Smooth muscle cell (in vitro differentiated cells): ENCODE data around the gene PTPRQ. TPM values are rescaled to one million over a fixed set of nuclear protein-coding genes. Genes with fewer than 3 reads are reported as not detected.

Experiments
- DNase-seq: peaks from one replicate; lab custom pipeline; 2025; ENCODE audit not compliant: unreplicated experiment; lab: John Stamatoyannopoulos, UW
- H2AFZ ChIP-seq: fragments of 200-600 bp; sonication (generic); 2 replicates; pipeline ENCODE4 v1.6.0; 2016; ENCODE audit warnings: antibody characterized with exemption, low read depth, mild to moderate bottlenecking
- H3F3A ChIP-seq: fragments of 200-600 bp; sonication (generic); 2 replicates; pipeline ENCODE4 v1.6.0; 2017; ENCODE audit warnings: antibody characterized with exemption, low read depth
- H3K27ac ChIP-seq: fragments of 200-600 bp; sonication (generic); 2 replicates; pipeline ENCODE4 v1.5.1; 2016; ENCODE audit warnings: low read depth, mild to moderate bottlenecking
- H3K27me3 ChIP-seq: fragments of 200-600 bp; sonication (generic); 2 replicates; pipeline ENCODE4 v1.6.1; 2016; ENCODE audit warnings: low read depth, mild to moderate bottlenecking
- H3K36me3 ChIP-seq: fragments of 200-600 bp; sonication (generic); 2 replicates; pipeline ENCODE4 v1.5.1; 2016; ENCODE audit warnings: low read depth
- H3K4me1 ChIP-seq: fragments of 200-600 bp; sonication (generic); 2 replicates; pipeline ENCODE4 v1.5.1; 2016; ENCODE audit warnings: low read depth
- H3K4me2 ChIP-seq: fragments of 200-600 bp; sonication (generic); 2 replicates; pipeline ENCODE4 v1.6.0; 2016; ENCODE audit warnings: mild to moderate bottlenecking
- H3K4me3 ChIP-seq: fragments of 200-600 bp; sonication (generic); 2 replicates; pipeline ENCODE4 v1.5.1; 2016; ENCODE audit warnings: mild to moderate bottlenecking
- H3K79me2 ChIP-seq: fragments of 200-600 bp; sonication (generic); 2 replicates; pipeline ENCODE4 v1.6.0; 2016; ENCODE audit warnings: low read depth, mild to moderate bottlenecking
- H3K9ac ChIP-seq: fragments of 200-600 bp; sonication (generic); 2 replicates; pipeline ENCODE4 v1.6.0; 2016; ENCODE audit warnings: low read depth
- H3K9me3 ChIP-seq: fragments of 200-600 bp; sonication (generic); replicated peaks from 2 replicates; pipeline ENCODE4 v1.5.1; 2016; ENCODE audit warnings: low read depth
- H4K20me1 ChIP-seq: fragments of 200-600 bp; sonication (generic); 2 replicates; pipeline ENCODE4 v1.6.0; 2016; ENCODE audit warnings: low read depth
- WGBS: methylation state at CpG from one replicate; pipeline ENCODE4 v1.1.7; 2016; ENCODE audit warnings: low lambda C conversion rate; 5-methylcytosine and 5-hydroxymethylcytosine counted together
- polyA plus RNA-seq: library from polyadenylated mRNA; unstranded; fragments of >200 nt; fragmentation: Nextera tagmentation; extraction: Ambion mirVana; gene quantifications from 2 replicates; pipeline ENCODE4 v1.2.1, GENCODE V29; 2016
- total RNA-seq: library from RNA; depleted of rRNA; stranded (reverse); fragments of >200 nt; gene quantifications from 2 replicates; pipeline ENCODE4 v1.2.3, GENCODE V29; 2014
- TF ChIP-seq, protein P1 (sequence below): fragments of 200-600 bp; sonication (generic); IDR thresholded peaks from 2 replicates; pipeline ENCODE4 v1.5.1; 2017; ENCODE audit warnings: borderline replicate concordance, mild to moderate bottlenecking, antibody characterized with exemption; ENCODE audit not compliant: insufficient read depth, poor library complexity, severe bottlenecking

The PTPRQ gene
- total and polyA plus RNA-seq, 2 experiments from 2014 or later = 0.04 TPM; not detected in 1

DNA sequence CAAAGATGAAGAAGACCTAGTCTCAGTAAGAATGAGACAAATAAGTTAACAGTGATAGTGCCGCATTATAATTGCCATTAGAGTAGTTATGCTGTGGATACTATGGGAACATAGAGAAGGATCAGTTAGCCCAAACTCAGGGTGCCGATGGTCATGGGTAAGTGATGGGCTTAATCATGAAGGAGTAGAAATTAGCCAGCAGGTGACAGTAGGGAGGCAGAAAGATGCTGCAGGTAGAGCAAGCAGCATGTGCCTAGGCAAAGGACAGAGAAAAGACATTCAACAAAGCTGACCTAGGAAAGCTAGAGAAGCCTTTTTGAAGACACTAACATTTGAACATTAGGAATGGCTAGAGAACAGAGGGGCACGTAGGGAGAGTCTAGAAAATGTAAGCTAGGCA is 30.6 kb upstream of the PTPRQ start:
- H3K9me3 ChIP-seq = no peaks in the 10 kb centered on the region
- H3K9ac ChIP-seq = no peak overlapping the region
- no peak overlapping the region for H3K27ac ChIP-seq
- no peaks in the 10 kb centered on the region for H3K4me1 ChIP-seq
- 87% methylated on average over 3 of the region's 3 CpGs for WGBS
- no peaks in the 10 kb centered on the region for H3K79me2 ChIP-seq
- H3K36me3 ChIP-seq = no peaks in the 10 kb centered on the region
- H4K20me1 ChIP-seq = no peaks in the 10 kb centered on the region
- H3K4me3 ChIP-seq = no peak overlapping the region
- H3F3A ChIP-seq = no peaks in the 10 kb centered on the region
- no peak overlapping the region for H3K4me2 ChIP-seq
- no peak overlapping the region for H2AFZ ChIP-seq
- no peak for DNase-seq
- TF ChIP-seq, protein P1, sequence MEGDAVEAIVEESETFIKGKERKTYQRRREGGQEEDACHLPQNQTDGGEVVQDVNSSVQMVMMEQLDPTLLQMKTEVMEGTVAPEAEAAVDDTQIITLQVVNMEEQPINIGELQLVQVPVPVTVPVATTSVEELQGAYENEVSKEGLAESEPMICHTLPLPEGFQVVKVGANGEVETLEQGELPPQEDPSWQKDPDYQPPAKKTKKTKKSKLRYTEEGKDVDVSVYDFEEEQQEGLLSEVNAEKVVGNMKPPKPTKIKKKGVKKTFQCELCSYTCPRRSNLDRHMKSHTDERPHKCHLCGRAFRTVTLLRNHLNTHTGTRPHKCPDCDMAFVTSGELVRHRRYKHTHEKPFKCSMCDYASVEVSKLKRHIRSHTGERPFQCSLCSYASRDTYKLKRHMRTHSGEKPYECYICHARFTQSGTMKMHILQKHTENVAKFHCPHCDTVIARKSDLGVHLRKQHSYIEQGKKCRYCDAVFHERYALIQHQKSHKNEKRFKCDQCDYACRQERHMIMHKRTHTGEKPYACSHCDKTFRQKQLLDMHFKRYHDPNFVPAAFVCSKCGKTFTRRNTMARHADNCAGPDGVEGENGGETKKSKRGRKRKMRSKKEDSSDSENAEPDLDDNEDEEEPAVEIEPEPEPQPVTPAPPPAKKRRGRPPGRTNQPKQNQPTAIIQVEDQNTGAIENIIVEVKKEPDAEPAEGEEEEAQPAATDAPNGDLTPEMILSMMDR = no peak
- peaks cover 10% of the 10 kb centered on the region for H3K27me3 ChIP-seq

DNA sequence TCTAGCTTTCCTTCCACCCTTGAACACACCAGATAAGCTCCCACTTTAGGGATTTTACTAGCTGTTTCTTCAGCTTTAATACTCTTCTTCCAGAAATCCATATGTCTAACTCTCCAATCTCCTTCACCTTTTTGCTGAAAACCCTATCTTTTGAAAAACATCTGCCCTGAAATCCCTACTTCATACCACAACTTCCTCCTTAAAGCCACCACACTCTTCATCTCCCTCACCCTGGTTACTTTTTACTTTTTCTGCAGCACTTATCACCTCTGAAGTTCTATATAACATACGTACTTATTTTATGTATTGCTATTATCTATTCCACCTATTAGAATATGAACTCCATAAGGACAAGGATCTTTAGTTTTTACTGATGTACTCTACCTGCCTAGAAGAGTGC is 28.6 kb upstream of the PTPRQ start:
- Histone ChIP-seq H3K9ac (no peak overlapping the region), H3K4me2 (no peak overlapping the region), H3K4me3 (no peak overlapping the region), H3K27ac (no peak overlapping the region), H3K9me3 (no peaks in the 10 kb centered on the region), H2AFZ (no peak overlapping the region), H4K20me1 (no peaks in the 10 kb centered on the region), H3K79me2 (no peaks in the 10 kb centered on the region), H3K36me3 (no peaks in the 10 kb centered on the region), H3K4me1 (no peaks in the 10 kb centered on the region), H3K27me3 (peaks cover 10% of the 10 kb centered on the region), H3F3A (no peaks in the 10 kb centered on the region)
- WGBS = 86% methylated on average over 1 of the region's 1 CpG
- TF ChIP-seq, protein P1 = no peak
- no peak for DNase-seq

DNA sequence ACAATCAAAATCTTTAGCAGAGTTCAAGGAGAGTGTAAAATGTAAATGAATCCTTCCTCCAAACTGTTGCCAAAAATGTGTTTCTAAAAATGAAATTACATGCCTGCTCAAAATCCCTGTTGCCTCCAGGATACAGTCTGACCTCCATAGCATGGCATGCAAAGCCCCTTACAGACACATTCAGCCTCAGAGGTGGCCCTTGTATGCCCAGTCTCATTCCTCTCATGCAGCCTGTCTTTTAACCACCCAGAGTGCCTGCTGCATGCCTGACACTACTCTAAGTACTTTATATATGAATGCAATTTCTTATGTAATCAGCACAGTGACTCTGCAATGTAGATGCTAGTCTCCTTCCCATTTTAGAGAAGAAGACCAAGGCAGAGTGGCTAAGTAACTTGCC is 24.4 kb upstream of the PTPRQ start:
- Histone ChIP-seq H3K9ac (no peak overlapping the region), H3K4me3 (no peak overlapping the region), H3K9me3 (no peaks in the 10 kb centered on the region), H4K20me1 (no peaks in the 10 kb centered on the region), H3K79me2 (no peaks in the 10 kb centered on the region), H3K27me3 (peaks cover 4% of the 10 kb centered on the region), H3K4me1 (no peaks in the 10 kb centered on the region), H2AFZ (no peak overlapping the region), H3K36me3 (no peaks in the 10 kb centered on the region), H3K4me2 (no peak overlapping the region), H3K27ac (no peak overlapping the region), H3F3A (no peaks in the 10 kb centered on the region)
- TF ChIP-seq, protein P1 = no peak
- no peak for DNase-seq

DNA sequence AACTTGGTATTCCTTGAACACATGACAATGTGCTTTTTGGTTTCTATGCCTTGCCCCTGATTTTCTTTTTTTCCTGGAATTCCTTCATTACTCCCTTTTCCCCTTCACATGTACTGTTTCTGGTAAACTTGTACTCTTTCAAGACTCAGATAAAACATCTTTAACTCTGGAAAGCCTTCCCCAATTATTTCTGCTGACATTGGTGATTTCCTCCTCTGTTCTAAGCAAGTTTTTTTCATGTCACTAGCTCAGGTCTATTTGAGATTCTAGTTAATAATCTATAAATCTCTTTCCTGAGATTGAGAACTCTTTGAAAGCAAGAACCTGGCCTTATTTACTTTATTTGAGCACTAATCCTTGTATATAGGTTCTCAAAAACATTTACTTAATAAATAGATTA is 24.0 kb upstream of the PTPRQ start:
- Histone ChIP-seq H3K9me3 (no peaks in the 10 kb centered on the region), H3K79me2 (no peaks in the 10 kb centered on the region), H3K9ac (no peak overlapping the region), H2AFZ (no peak overlapping the region), H4K20me1 (no peaks in the 10 kb centered on the region), H3K27me3 (peaks cover 4% of the 10 kb centered on the region), H3K4me1 (no peaks in the 10 kb centered on the region), H3K36me3 (no peaks in the 10 kb centered on the region), H3K4me3 (no peak overlapping the region), H3F3A (no peaks in the 10 kb centered on the region), H3K4me2 (no peak overlapping the region), H3K27ac (no peak overlapping the region)
- TF ChIP-seq, protein P1 = no peak
- no peak for DNase-seq
